Measurements from ENCODE around the gene ANKZF1.
"Not testable (repeated sequence)": the region's sequence is repeated elsewhere in the genome, so short reads cannot be mapped to it uniquely, and the experiment has no call there.

DNA sequence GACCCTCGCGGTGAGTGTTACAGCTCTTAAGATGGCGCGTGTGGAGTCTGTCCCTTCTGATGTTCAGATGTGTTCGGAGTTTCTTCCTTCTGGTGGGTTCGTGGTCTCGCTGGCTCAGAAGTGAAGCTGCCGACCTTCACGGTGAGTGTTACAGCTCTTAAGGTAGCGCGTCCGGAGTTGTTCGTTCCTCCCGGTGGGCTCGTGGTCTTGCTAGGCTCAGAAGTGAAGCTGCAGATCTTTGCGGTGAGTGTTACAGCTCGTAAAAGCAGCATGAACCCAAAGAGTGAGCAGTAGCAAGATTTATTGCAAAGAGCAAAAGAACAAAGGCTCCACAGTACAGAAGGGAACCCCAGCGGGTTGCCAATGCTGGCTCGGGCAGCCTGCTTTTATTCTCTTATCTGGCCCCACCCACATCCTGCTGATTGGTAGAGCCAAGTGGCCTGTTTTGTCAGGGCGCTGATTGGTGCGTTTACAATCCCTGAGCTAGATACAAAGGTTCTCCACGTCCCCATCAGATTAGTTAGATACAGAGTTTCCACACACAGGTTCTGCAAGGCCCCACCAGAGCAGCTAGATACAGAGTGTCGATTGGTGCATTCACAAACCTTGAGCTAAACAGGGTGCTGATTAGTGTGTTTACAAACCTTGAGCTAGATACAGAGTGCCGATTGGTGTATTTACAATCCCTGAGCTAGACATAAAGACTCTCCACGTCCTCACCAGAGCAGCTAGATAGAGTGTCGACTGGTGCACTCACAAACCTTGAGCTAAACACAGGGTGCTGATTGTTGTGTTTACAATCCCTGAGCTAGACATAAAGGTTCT, 28.9 kb upstream of the ANKZF1 start:
- TF ChIP-seq, protein P1, sequence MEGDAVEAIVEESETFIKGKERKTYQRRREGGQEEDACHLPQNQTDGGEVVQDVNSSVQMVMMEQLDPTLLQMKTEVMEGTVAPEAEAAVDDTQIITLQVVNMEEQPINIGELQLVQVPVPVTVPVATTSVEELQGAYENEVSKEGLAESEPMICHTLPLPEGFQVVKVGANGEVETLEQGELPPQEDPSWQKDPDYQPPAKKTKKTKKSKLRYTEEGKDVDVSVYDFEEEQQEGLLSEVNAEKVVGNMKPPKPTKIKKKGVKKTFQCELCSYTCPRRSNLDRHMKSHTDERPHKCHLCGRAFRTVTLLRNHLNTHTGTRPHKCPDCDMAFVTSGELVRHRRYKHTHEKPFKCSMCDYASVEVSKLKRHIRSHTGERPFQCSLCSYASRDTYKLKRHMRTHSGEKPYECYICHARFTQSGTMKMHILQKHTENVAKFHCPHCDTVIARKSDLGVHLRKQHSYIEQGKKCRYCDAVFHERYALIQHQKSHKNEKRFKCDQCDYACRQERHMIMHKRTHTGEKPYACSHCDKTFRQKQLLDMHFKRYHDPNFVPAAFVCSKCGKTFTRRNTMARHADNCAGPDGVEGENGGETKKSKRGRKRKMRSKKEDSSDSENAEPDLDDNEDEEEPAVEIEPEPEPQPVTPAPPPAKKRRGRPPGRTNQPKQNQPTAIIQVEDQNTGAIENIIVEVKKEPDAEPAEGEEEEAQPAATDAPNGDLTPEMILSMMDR (conservative IDR thresholded peaks at IDR 0.05; ENCODE audit: low read depth, low read length) = not testable (repeated sequence)
- TF ChIP-seq POLR2A (IDR thresholded peaks at IDR 0.05; ENCODE audit: low read depth, low read length) = not testable (repeated sequence)
- TF ChIP-seq, protein P2, sequence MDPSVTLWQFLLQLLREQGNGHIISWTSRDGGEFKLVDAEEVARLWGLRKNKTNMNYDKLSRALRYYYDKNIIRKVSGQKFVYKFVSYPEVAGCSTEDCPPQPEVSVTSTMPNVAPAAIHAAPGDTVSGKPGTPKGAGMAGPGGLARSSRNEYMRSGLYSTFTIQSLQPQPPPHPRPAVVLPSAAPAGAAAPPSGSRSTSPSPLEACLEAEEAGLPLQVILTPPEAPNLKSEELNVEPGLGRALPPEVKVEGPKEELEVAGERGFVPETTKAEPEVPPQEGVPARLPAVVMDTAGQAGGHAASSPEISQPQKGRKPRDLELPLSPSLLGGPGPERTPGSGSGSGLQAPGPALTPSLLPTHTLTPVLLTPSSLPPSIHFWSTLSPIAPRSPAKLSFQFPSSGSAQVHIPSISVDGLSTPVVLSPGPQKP (IDR thresholded peaks at IDR 0.05; ENCODE audit: borderline replicate concordance, low read depth, low read length) = not testable (repeated sequence)
